Activated T-cell treated with anti-CD3 and anti-CD28 coated beads for 4 hours (primary cell): ENCODE data around the gene MAPK8IP1.

Experiments used
- DNase-seq: peaks from one replicate; pipeline ENCODE4 v3.0.0-alpha.2; 2020

The MAPK8IP1 gene

GRCh38 chr11:45860348-45860747, 25.1 kb upstream of the MAPK8IP1 start:
- DNase-seq: no peak

GRCh38 chr11:45860764-45861510, 24.5 kb upstream of the MAPK8IP1 start:
- no peak for DNase-seq

- DNase-seq: no peak
Measured at GRCh38 chr11:45864041-45864440, 21.4 kb upstream of the MAPK8IP1 start.

GRCh38 chr11:45869551-45869950, 15.9 kb upstream of the MAPK8IP1 start:
- DNase-seq: no peak

GRCh38 chr11:45870706-45871105, 14.7 kb upstream of the MAPK8IP1 start:
- no peak for DNase-seq

- no peak for DNase-seq
Measured at GRCh38 chr11:45871638-45872037, 13.8 kb upstream of the MAPK8IP1 start.

- no peak for DNase-seq
Measured at GRCh38 chr11:45872651-45873356, 12.6 kb upstream of the MAPK8IP1 start.

GRCh38 chr11:45876401-45876800, 9.1 kb upstream of the MAPK8IP1 start:
- DNase-seq: no peak

GRCh38 chr11:45877221-45877620, 8.2 kb upstream of the MAPK8IP1 start:
- DNase-seq: no peak

GRCh38 chr11:45877845-45878244, 7.6 kb upstream of the MAPK8IP1 start:
- DNase-seq: no peak

GRCh38 chr11:45879803-45880686, 5.4 kb upstream of the MAPK8IP1 start:
- no peak for DNase-seq

- no peak for DNase-seq
Measured at GRCh38 chr11:45880772-45881570, 4.5 kb upstream of the MAPK8IP1 start.

- no peak for DNase-seq
Measured at GRCh38 chr11:45881708-45882368, 3.6 kb upstream of the MAPK8IP1 start.

- no peak for DNase-seq
Measured at GRCh38 chr11:45884596-45885185, 760 bp upstream of the MAPK8IP1 start.

- DNase-seq: no peak
Measured at GRCh38 chr11:45885921-45886721, 670 bp downstream of the MAPK8IP1 start.

GRCh38 chr11:45886816-45887520, 1.5 kb downstream of the MAPK8IP1 start:
- DNase-seq: no peak

GRCh38 chr11:45887587-45887986, 2.1 kb downstream of the MAPK8IP1 start:
- no peak for DNase-seq

- DNase-seq: no peak
Measured at GRCh38 chr11:45889555-45889954, 4.1 kb downstream of the MAPK8IP1 start.

- DNase-seq: no peak
Measured at GRCh38 chr11:45889966-45890365, 4.5 kb downstream of the MAPK8IP1 start.
